K562 (cell line): Measurements from ENCODE around the gene LASP1. TPM values are rescaled to one million over a fixed set of nuclear protein-coding genes. Genes with fewer than 3 reads are reported as not detected.

Source experiments
- CBX8 ChIP-seq: fragments of 200-600 bp; sonication (generic); IDR thresholded peaks from 2 replicates; pipeline ENCODE4 v1.6.1; 2012; ENCODE audit warnings: borderline replicate concordance, mixed run types, low read depth, mild to moderate bottlenecking, moderate library complexity, mixed read lengths, low read length, control low read depth, inconsistent platforms; ENCODE audit not compliant: poor library complexity, severe bottlenecking; ENCODE audit errors: extremely low read depth
- CTBP1 ChIP-seq: fragments of 450-650 bp; IDR thresholded peaks from 2 replicates; pipeline ENCODE4 v1.6.1; 2016; ENCODE audit warnings: borderline replicate concordance
- E4F1 ChIP-seq: fragments of 250-450 bp; sonication (Bioruptor Pico); IDR thresholded peaks from 2 replicates; pipeline ENCODE4 v1.5.0; 2021; ENCODE audit warnings: mild to moderate bottlenecking, borderline replicate concordance
- ELF2 ChIP-seq: fragments of 250-450 bp; sonication (Bioruptor Pico); IDR thresholded peaks from 2 replicates; pipeline ENCODE4 v1.5.0; 2021; ENCODE audit warnings: mild to moderate bottlenecking
- FOXK1 ChIP-seq: sonication (generic); formaldehyde crosslinking; IDR thresholded peaks from 2 replicates; pipeline ENCODE4 v1.8.0; 2022; ENCODE audit warnings: missing genetic modification reagents, mild to moderate bottlenecking, borderline replicate concordance
- MBD1 ChIP-seq: fragments of 250-450 bp; sonication (Bioruptor Pico); IDR thresholded peaks from 2 replicates; pipeline ENCODE4 v1.8.0; 2022; ENCODE audit warnings: inconsistent platforms
- RBM39 ChIP-seq: fragments of 200-400 bp; formaldehyde crosslinking; optimal IDR thresholded peaks from 2 replicates; pipeline ENCODE3; 2018; ENCODE audit warnings: low read depth, low read length
- RHOXF2B ChIP-seq: fragments of 250-450 bp; sonication (Bioruptor Pico); conservative IDR thresholded peaks from 2 replicates; pipeline ENCODE4 v1.5.1; 2021
- SMARCA5 ChIP-seq: fragments of 450-650 bp; IDR thresholded peaks from 2 replicates; pipeline ENCODE4 v1.6.1; 2016
- TOE1 ChIP-seq, 2 experiments: fragments of 450-650 bp in 1 of 2; sonication (generic) in 1 of 2; formaldehyde crosslinking in 1 of 2; IDR thresholded peaks; 2 replicates each; pipeline versions ENCODE4 v1.7.1 to v1.8.0; 2016 to 2022; ENCODE audit warnings: borderline replicate concordance in 2 of 2, mild to moderate bottlenecking in 2 of 2, antibody characterized with exemption in 1 of 2, inconsistent platforms in 1 of 2, low read depth in 1 of 2, missing genetic modification reagents in 1 of 2, moderate library complexity in 1 of 2
- ZNF133 ChIP-seq: fragments of 250-450 bp; sonication (Bioruptor Pico); IDR thresholded peaks from 2 replicates; pipeline ENCODE4 v1.4.0; 2020; ENCODE audit warnings: mild to moderate bottlenecking
- ZNF277 ChIP-seq: fragments of 250-450 bp; sonication (Bioruptor Pico); IDR thresholded peaks from 2 replicates; pipeline ENCODE4 v1.8.0; 2022; ENCODE audit warnings: inconsistent platforms, mild to moderate bottlenecking, moderate library complexity, borderline replicate concordance
- polyA plus RNA-seq, 8 experiments: library from polyadenylated mRNA; depleted of rRNA in 4 of 8; stranded (reverse) in 5 of 8; unstranded in 3 of 8; fragments of >200 nt; fragmentation: Nextera tagmentation in 2 of 8; fragmentation: Illumina TruSeq in 1 of 8; extraction: Ambion mirVana in 2 of 8; extraction: Trizol in 1 of 8; gene quantifications; 2 replicates each; pipeline versions ENCODE4 v1.2.1 to v1.2.3, GENCODE V29; 2011 to 2014; ENCODE audit warnings: inconsistent platforms in 1 of 8, missing spikeins in 1 of 8
- total RNA-seq, 7 experiments: library from RNA; depleted of rRNA in 6 of 7; stranded (reverse); fragments of >200 nt in 6 of 7; fragmentation: Illumina TruSeq in 2 of 7; extraction: Trizol in 2 of 7; gene quantifications; 2 replicates each; pipeline versions ENCODE4 v1.2.1 to v1.2.3, GENCODE V29; 2011 to 2021; ENCODE audit warnings: low replicate concordance in 1 of 7
- TF ChIP-seq, protein P1 (sequence below): sonication (generic); formaldehyde crosslinking; IDR thresholded peaks from 2 replicates; pipeline ENCODE4 v1.8.1; 2023; ENCODE audit warnings: mild to moderate bottlenecking, missing genetic modification reagents
- TF ChIP-seq, protein P2 (sequence below): fragments of 250-450 bp; sonication (Bioruptor Pico); IDR thresholded peaks from 2 replicates; pipeline ENCODE4 v1.5.0; 2021; ENCODE audit warnings: mild to moderate bottlenecking, moderate library complexity

LASP1 gene
- total and polyA plus RNA-seq, 9 of the 15 experiments (the other 6 are each of a cell fraction or from before 2014, with no cell fraction given) = 23.0 to 125 (median 55.3) TPM

DNA sequence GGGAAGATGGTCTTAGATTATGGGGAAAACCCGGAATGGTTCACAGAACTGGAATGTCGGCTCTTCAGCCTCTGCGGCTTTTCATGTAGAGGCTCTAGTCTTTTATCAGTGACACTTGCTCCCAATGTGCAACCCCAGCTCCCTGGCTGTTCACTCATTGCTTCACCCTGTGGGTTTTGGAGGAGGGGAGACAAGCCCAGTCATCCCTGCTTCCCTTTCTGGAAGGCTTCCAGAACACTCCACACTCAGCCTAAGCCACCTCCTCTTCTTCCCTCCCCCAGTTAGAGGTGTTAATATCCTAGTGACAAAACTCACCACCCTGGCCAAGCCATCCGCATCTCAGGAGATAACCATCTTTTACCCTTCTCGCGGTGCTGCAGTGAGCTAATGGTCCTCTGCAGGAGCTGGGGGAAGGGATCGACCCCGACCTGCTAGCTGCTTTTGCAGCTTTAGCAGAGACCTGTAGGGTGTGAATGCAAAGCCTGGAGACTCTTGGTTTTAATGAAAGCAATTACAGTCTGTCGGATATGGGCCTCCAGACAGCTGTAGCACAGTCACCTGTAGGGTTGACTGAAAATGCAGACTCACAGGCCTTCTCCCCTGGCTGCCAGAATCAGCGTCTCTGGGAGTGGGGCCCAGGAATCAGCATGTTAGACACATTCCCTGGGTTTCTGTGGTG lies 31.3 kb downstream of the LASP1 start (continued):
- TF ChIP-seq ZNF133 = no peak
- TF ChIP-seq E4F1 (CRISPR knock-in tag) = no peak
- no peak for TF ChIP-seq SMARCA5
- TF ChIP-seq TOE1 (IDR thresholded peaks at IDR 0.05; ENCODE audit: borderline replicate concordance) = no peak
- TF ChIP-seq TOE1 (CRISPR knock-in tag; IDR thresholded peaks at IDR 0.05; ENCODE audit: borderline replicate concordance, low read depth) = no peak
- peak; percentile 91 for TF ChIP-seq CTBP1
- TF ChIP-seq MBD1 (CRISPR knock-in tag) = no peak
- TF ChIP-seq ZNF277 (CRISPR knock-in tag) = no peak
- TF ChIP-seq RHOXF2B (CRISPR knock-in tag) = no peak
- TF ChIP-seq, protein P1, sequence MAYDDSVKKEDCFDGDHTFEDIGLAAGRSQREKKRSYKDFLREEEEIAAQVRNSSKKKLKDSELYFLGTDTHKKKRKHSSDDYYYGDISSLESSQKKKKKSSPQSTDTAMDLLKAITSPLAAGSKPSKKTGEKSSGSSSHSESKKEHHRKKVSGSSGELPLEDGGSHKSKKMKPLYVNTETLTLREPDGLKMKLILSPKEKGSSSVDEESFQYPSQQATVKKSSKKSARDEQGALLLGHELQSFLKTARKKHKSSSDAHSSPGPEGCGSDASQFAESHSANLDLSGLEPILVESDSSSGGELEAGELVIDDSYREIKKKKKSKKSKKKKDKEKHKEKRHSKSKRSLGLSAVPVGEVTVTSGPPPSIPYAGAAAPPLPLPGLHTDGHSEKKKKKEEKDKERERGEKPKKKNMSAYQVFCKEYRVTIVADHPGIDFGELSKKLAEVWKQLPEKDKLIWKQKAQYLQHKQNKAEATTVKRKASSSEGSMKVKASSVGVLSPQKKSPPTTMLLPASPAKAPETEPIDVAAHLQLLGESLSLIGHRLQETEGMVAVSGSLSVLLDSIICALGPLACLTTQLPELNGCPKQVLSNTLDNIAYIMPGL (CRISPR knock-in tag) = no peak
- TF ChIP-seq RBM39 = no peak
- no peak for TF ChIP-seq ELF2 (CRISPR knock-in tag)
- no peak for TF ChIP-seq CBX8
- TF ChIP-seq, protein P2, sequence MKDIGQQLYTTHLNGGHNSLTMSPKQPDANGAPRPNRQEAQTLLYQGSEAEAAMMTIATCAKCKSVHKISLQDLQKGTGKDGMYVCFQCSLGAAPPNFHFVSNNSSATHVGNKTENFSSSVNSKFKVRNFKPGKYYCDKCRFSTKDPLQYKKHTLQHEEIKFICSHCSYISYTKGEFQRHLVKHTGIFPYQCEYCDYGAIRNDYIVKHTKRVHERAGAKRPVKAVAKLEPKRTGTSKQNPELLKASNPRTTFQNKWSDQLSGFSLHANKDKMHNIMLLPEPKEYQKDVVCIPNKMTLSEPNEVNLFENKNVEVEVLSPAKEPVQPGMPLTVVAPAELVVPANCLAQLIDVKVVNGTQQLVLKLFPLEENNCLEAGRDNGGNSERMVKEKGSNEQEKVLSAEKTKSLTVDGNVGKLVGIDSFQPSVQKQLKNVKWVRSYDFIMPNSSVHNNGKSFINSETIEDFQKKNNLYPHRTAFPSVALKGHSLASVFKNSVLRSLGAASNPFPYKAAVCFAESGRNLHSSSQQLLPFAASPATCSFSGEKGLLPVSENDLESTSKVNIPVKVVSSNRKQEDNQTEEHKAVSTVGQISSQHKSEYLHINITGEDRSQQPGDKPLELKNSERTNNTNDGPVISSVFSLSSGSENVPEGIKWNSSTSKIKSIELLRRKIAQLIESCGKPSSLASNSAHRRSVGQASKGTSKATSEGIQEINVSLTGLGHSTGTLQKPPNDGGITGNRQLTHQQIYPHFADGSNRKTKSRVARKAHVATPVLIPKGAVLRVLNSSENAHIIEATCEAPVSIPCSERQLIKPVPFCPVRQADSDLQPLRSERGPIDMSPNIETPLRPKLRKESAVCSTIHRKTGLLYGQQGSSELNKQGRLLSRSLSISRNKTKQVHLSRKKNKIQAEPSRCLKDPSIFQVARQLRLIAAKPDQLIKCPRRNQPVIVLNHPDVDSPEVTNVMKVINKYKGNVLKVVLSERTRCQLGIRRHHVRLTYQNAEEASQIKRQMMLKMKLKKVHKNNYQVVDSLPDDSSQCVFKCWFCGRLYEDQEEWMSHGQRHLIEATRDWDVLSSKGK (CRISPR knock-in tag) = no peak
- TF ChIP-seq FOXK1 = no peak
